H9 (cell line): Measurements from ENCODE around the gene FANCI. TPM values are rescaled to one million over a fixed set of nuclear protein-coding genes. Genes with fewer than 3 reads are reported as not detected.

Experiments
- DNase-seq: peaks from one replicate; pipeline ENCODE4 v3.0.0-alpha.2; 2017
- H2AFZ ChIP-seq: one replicate; pipeline ENCODE4 v1.6.1; 2013; ENCODE audit warnings: mild to moderate bottlenecking, low read length, control low read depth, moderate library complexity
- H2AK5ac ChIP-seq: 2 replicates; pipeline ENCODE4 v1.6.1; 2013; ENCODE audit warnings: low read length, control low read depth, mixed read lengths; ENCODE audit not compliant: insufficient read length
- H2BK120ac ChIP-seq: one replicate; pipeline ENCODE4 v1.6.1; 2013; ENCODE audit warnings: low read depth, mild to moderate bottlenecking, low read length, control low read depth, inconsistent platforms; ENCODE audit not compliant: poor library complexity, severe bottlenecking
- H2BK12ac ChIP-seq: 2 replicates; pipeline ENCODE4 v1.6.1; 2013; ENCODE audit warnings: low read length, control low read depth, mixed read lengths, low read depth; ENCODE audit not compliant: insufficient read length
- H2BK15ac ChIP-seq: 2 replicates; pipeline ENCODE4 v1.6.1; 2013; ENCODE audit warnings: low read depth, low read length, control low read depth
- H2BK20ac ChIP-seq: one replicate; pipeline ENCODE4 v1.6.1; 2013; ENCODE audit warnings: low read depth, mild to moderate bottlenecking, low read length, control low read depth, inconsistent platforms; ENCODE audit not compliant: poor library complexity, severe bottlenecking
- H2BK5ac ChIP-seq: 2 replicates; pipeline ENCODE4 v1.6.1; 2013; ENCODE audit warnings: low read length, control low read depth, mixed read lengths; ENCODE audit not compliant: insufficient read length
- H3K14ac ChIP-seq: 2 replicates; pipeline ENCODE4 v1.6.1; 2013; ENCODE audit warnings: low read length, control low read depth; ENCODE audit not compliant: insufficient read depth
- H3K18ac ChIP-seq: 2 replicates; pipeline ENCODE4 v1.6.1; 2013; ENCODE audit warnings: low read depth, mild to moderate bottlenecking, mixed read lengths, low read length, control low read depth; ENCODE audit not compliant: insufficient read length
- H3K23ac ChIP-seq: 2 replicates; pipeline ENCODE4 v1.6.1; 2013; ENCODE audit warnings: low read length, control low read depth, mixed read lengths, low read depth; ENCODE audit not compliant: insufficient read length
- H3K23me2 ChIP-seq: 2 replicates; pipeline ENCODE4 v1.6.1; 2013; ENCODE audit warnings: low read depth, mild to moderate bottlenecking, mixed read lengths, low read length, control low read depth; ENCODE audit not compliant: insufficient read length, poor library complexity, severe bottlenecking
- H3K27ac ChIP-seq: 2 replicates; pipeline ENCODE4 v1.5.1; 2013; ENCODE audit warnings: low read length, control low read depth, mixed read lengths, low read depth; ENCODE audit not compliant: insufficient read length
- H3K27me3 ChIP-seq: 2 replicates; pipeline ENCODE4 v1.6.1; 2013; ENCODE audit warnings: low read length, control low read depth, inconsistent platforms; ENCODE audit not compliant: insufficient read depth
- H3K4ac ChIP-seq: 2 replicates; pipeline ENCODE4 v1.6.1; 2013; ENCODE audit warnings: low read depth, mild to moderate bottlenecking, control low read depth, inconsistent platforms, low read length, moderate library complexity
- H3K4me1 ChIP-seq: 2 replicates; pipeline ENCODE4 v1.6.1; 2013; ENCODE audit warnings: low read length, control low read depth, inconsistent platforms; ENCODE audit not compliant: insufficient read depth
- H3K4me2 ChIP-seq: 2 replicates; pipeline ENCODE4 v1.6.1; 2013; ENCODE audit warnings: low read length, control low read depth, mixed read lengths; ENCODE audit not compliant: insufficient read length, insufficient read depth
- H3K56ac ChIP-seq: 2 replicates; pipeline ENCODE4 v1.6.1; 2013; ENCODE audit warnings: low read depth, mild to moderate bottlenecking, mixed read lengths, low read length, control low read depth; ENCODE audit not compliant: insufficient read length
- H3K79me1 ChIP-seq: 2 replicates; pipeline ENCODE4 v1.6.1; 2013; ENCODE audit warnings: low read depth, mild to moderate bottlenecking, moderate library complexity, low read length, control low read depth, inconsistent platforms; ENCODE audit not compliant: insufficient read depth, poor library complexity, severe bottlenecking
- H3K79me2 ChIP-seq: 2 replicates; pipeline ENCODE4 v1.6.1; 2013; ENCODE audit warnings: low read length, control low read depth, inconsistent platforms; ENCODE audit not compliant: insufficient read depth
- H3K9ac ChIP-seq: 2 replicates; pipeline ENCODE4 v1.6.1; 2013; ENCODE audit warnings: low read length, control low read depth, mixed read lengths; ENCODE audit not compliant: insufficient read length; ENCODE audit errors: extremely low read depth
- H3K9me3 ChIP-seq: one replicate; pipeline ENCODE4 v1.6.1; 2013; ENCODE audit warnings: low read depth, low read length, inconsistent platforms; ENCODE audit not compliant: control insufficient read depth
- H3T11ph ChIP-seq: one replicate; pipeline ENCODE4 v1.6.1; 2013; ENCODE audit warnings: mild to moderate bottlenecking, low read length, control low read depth, inconsistent platforms
- H4K20me1 ChIP-seq: one replicate; pipeline ENCODE4 v1.6.1; 2013; ENCODE audit not compliant: control insufficient read depth, insufficient read length, insufficient read depth
- H4K5ac ChIP-seq: 2 replicates; pipeline ENCODE4 v1.6.1; 2013; ENCODE audit warnings: low read depth, mild to moderate bottlenecking, mixed read lengths, low read length, control low read depth; ENCODE audit not compliant: insufficient read length
- H4K8ac ChIP-seq: replicated peaks from 2 replicates; pipeline ENCODE4 v1.6.1; 2013; ENCODE audit warnings: low read length, control low read depth, mixed read lengths, low read depth; ENCODE audit not compliant: insufficient read length
- H4K91ac ChIP-seq: 2 replicates; pipeline ENCODE4 v1.6.1; 2013; ENCODE audit warnings: low read depth, mild to moderate bottlenecking, moderate library complexity, mixed read lengths, low read length, control low read depth; ENCODE audit not compliant: insufficient read length
- H3K27ac Mint-ChIP-seq, 3 experiments: 2 replicates in 2 of 3; 3 replicates in 1 of 3; pipeline ENCODE4 v1.8.0; 2020 to 2021; ENCODE audit warnings: mixed read lengths in 3 of 3, mild to moderate bottlenecking in 1 of 3, moderate library complexity in 1 of 3
- H3K27me3 Mint-ChIP-seq: 2 replicates; pipeline ENCODE4 v1.8.0; 2021; ENCODE audit warnings: low read depth, mild to moderate bottlenecking, moderate library complexity, mixed read lengths
- H3K36me3 Mint-ChIP-seq, 3 experiments: 2 replicates in 2 of 3; 3 replicates in 1 of 3; pipeline ENCODE4 v1.8.0; 2020 to 2021; ENCODE audit warnings: low read depth in 3 of 3, mixed read lengths in 3 of 3; ENCODE audit not compliant: insufficient read depth in 1 of 3
- H3K4me1 Mint-ChIP-seq, 2 experiments: 2 replicates each; pipeline ENCODE4 v1.8.0; 2020; ENCODE audit warnings: mixed read lengths in 2 of 2
- H3K4me3 Mint-ChIP-seq, 2 experiments: 2 replicates in 1 of 2; 3 replicates in 1 of 2; pipeline ENCODE4 v1.8.0; 2020 to 2021; ENCODE audit warnings: mild to moderate bottlenecking in 2 of 2, mixed read lengths in 2 of 2, moderate library complexity in 1 of 2
- H3K9me3 Mint-ChIP-seq, 2 experiments: 2 replicates in 1 of 2; 3 replicates in 1 of 2; pipeline ENCODE4 v1.8.0; 2020; ENCODE audit warnings: mild to moderate bottlenecking in 2 of 2, mixed read lengths in 2 of 2, moderate library complexity in 1 of 2
- CTCF ChIP-seq: fragments of 200-600 bp; sonication (generic); conservative IDR thresholded peaks from 3 replicates; pipeline ENCODE4 v1.8.0; 2021; ENCODE audit warnings: antibody characterized with exemption, mild to moderate bottlenecking
- WGBS: extraction: QIAGEN DNeasy Blood & Tissue Kit; methylation state at CpG from one replicate; pipeline ENCODE4 v1.1.7; 2013; ENCODE audit warnings: missing lambda C conversion rate, low lambda C conversion rate, mixed read lengths; ENCODE audit not compliant: insufficient read length; ENCODE audit errors: extremely low coverage; 5-methylcytosine and 5-hydroxymethylcytosine counted together
- total RNA-seq: library from RNA; stranded (reverse); gene quantifications from 2 replicates; pipeline ENCODE4 v1.2.1, GENCODE V29; 2021

The FANCI gene
- total RNA-seq, 1 experiment from 2014 or later = 106 TPM

- Histone ChIP-seq H2BK20ac (no peak overlapping the region), H3K9ac (no peak overlapping the region)
- peak overlapping the region in 1 of 3 experiments; percentile 38; a peak in 1 of 7 replicates for H3K27ac Mint-ChIP-seq
Observed at GRCh38 chr15:89330119-89330518, 86.3 kb downstream of the FANCI start.

More at GRCh38 chr15:89330119-89330518, 86.3 kb downstream of the FANCI start:
- H3K18ac ChIP-seq = no peak overlapping the region
- H4K5ac ChIP-seq = no peak overlapping the region
- H3K36me3 Mint-ChIP-seq = peaks cover 60 to 78% (median 74%) of the 10 kb centered on the region in 3 experiments
- no peak overlapping the region for H3K4ac ChIP-seq
- DNase-seq = no peak
- no peak overlapping the region for H2AFZ ChIP-seq
- no peak overlapping the region for H2BK15ac ChIP-seq
- H3K9me3 Mint-ChIP-seq = peaks cover 2 to 4% of the 10 kb centered on the region in 2 experiments; a peak in 2 of 5 replicates
- no peak overlapping the region for H2AK5ac ChIP-seq
- H3K27me3 Mint-ChIP-seq = peaks cover 4% of the 10 kb centered on the region
- H2BK12ac ChIP-seq = no peak overlapping the region
- no peak overlapping the region for H3K4me2 ChIP-seq
- no peak overlapping the region for H3K14ac ChIP-seq
- no peak overlapping the region for H3K27ac ChIP-seq
- H3K9me3 ChIP-seq = no peaks in the 10 kb centered on the region
- H3T11ph ChIP-seq = no peak overlapping the region
- no peak overlapping the region for H3K4me3 Mint-ChIP-seq
- no peak overlapping the region for H3K56ac ChIP-seq
- H4K20me1 ChIP-seq = no peaks in the 10 kb centered on the region
- H3K23me2 ChIP-seq = peaks cover 5% of the 10 kb centered on the region
- no peak overlapping the region for H2BK120ac ChIP-seq
- no peak overlapping the region for H3K23ac ChIP-seq
- no peaks in the 10 kb centered on the region for H3K27me3 ChIP-seq
- H3K4me1 ChIP-seq = no peaks in the 10 kb centered on the region
- no peak for TF ChIP-seq CTCF
- no CpG with 5 or more reads among the region's 6 CpGs for WGBS
- H2BK5ac ChIP-seq = no peak overlapping the region
- H3K79me2 ChIP-seq = no peaks in the 10 kb centered on the region
- no peak overlapping the region for H4K8ac ChIP-seq
- no peaks in the 10 kb centered on the region for H3K79me1 ChIP-seq
- H4K91ac ChIP-seq = no peak overlapping the region
- peaks cover 15 to 20% of the 10 kb centered on the region in 2 experiments for H3K4me1 Mint-ChIP-seq
